HepG2 (cell line): ENCODE data around the gene PRR14. TPM values are rescaled to one million over a fixed set of nuclear protein-coding genes. Genes with fewer than 3 reads are reported as not detected.

Experiments
- CBX5 ChIP-seq: sonication (generic); formaldehyde crosslinking; IDR thresholded peaks from 2 replicates; pipeline ENCODE4 v1.4.0; 2020; ENCODE audit warnings: missing genetic modification reagents, borderline replicate concordance
- IRX3 ChIP-seq: sonication (generic); formaldehyde crosslinking; IDR thresholded peaks from 2 replicates; pipeline ENCODE4 v1.8.1; 2023; ENCODE audit warnings: mild to moderate bottlenecking, low read depth, missing genetic modification reagents, borderline replicate concordance
- KLF13 ChIP-seq: sonication (generic); formaldehyde crosslinking; IDR thresholded peaks from 2 replicates; pipeline ENCODE4 v1.4.0; 2020; ENCODE audit warnings: mild to moderate bottlenecking, missing genetic modification reagents
- MEF2D ChIP-seq: sonication (generic); formaldehyde crosslinking; IDR thresholded peaks from 2 replicates; pipeline ENCODE4 v1.5.1; 2020; ENCODE audit warnings: mild to moderate bottlenecking, missing genetic modification reagents
- RBM22 ChIP-seq: fragments of 200-400 bp; formaldehyde crosslinking; optimal IDR thresholded peaks from 2 replicates; pipeline ENCODE3; 2017; ENCODE audit warnings: mild to moderate bottlenecking, low read length, moderate library complexity
- SP2 ChIP-seq: sonication (generic); formaldehyde crosslinking; IDR thresholded peaks from 2 replicates; pipeline ENCODE4 v1.5.1; 2020; ENCODE audit warnings: mild to moderate bottlenecking, missing genetic modification reagents
- ZFP1 ChIP-seq: IDR thresholded peaks from 2 replicates; pipeline ENCODE4 v1.6.1; 2016
- ZFP36L2 ChIP-seq: sonication (generic); formaldehyde crosslinking; IDR thresholded peaks from 2 replicates; pipeline ENCODE4 v1.4.0; 2020; ENCODE audit warnings: missing genetic modification reagents
- ZFP62 ChIP-seq: sonication (generic); formaldehyde crosslinking; IDR thresholded peaks from 2 replicates; pipeline ENCODE4 v1.4.0; 2020; ENCODE audit warnings: missing genetic modification reagents
- ZNF17 ChIP-seq: sonication (generic); formaldehyde crosslinking; IDR thresholded peaks from 2 replicates; pipeline ENCODE4 v1.5.0; 2020; ENCODE audit warnings: mild to moderate bottlenecking, missing genetic modification reagents
- ZNF232 ChIP-seq: sonication (generic); formaldehyde crosslinking; IDR thresholded peaks from 2 replicates; pipeline ENCODE4 v1.4.0; 2020; ENCODE audit warnings: missing genetic modification reagents, borderline replicate concordance
- ZNF709 ChIP-seq: sonication (generic); formaldehyde crosslinking; IDR thresholded peaks from 2 replicates; pipeline ENCODE4 v1.5.0; 2020; ENCODE audit warnings: mild to moderate bottlenecking, missing genetic modification reagents
- polyA plus RNA-seq, 8 experiments: library from polyadenylated mRNA; depleted of rRNA in 3 of 8; stranded (reverse) in 7 of 8; unstranded in 1 of 8; fragments of >200 nt; fragmentation: Illumina TruSeq in 4 of 8; extraction: Trizol in 4 of 8; gene quantifications; 2 replicates each; pipeline versions ENCODE4 v1.2.1 to v1.2.3, GENCODE V29; 2011 to 2016; ENCODE audit warnings: low read depth in 4 of 8, missing spikeins in 1 of 8, mixed read lengths in 1 of 8; ENCODE audit not compliant: insufficient read depth in 1 of 8
- total RNA-seq, 5 experiments: library from RNA; depleted of rRNA; stranded (reverse); fragments of >200 nt; fragmentation: Illumina TruSeq; extraction: Trizol; gene quantifications; 2 replicates each; pipeline ENCODE4 v1.2.3, GENCODE V29; 2016; ENCODE audit warnings: low read depth in 1 of 5
- TF ChIP-seq, protein P1 (sequence below): sonication (generic); formaldehyde crosslinking; IDR thresholded peaks from 2 replicates; pipeline ENCODE4 v1.4.0; 2020; ENCODE audit warnings: missing genetic modification reagents
- TF ChIP-seq, protein P2 (sequence below): sonication (generic); formaldehyde crosslinking; IDR thresholded peaks from 2 replicates; pipeline ENCODE4 v1.5.1; 2020; ENCODE audit warnings: missing genetic modification reagents, mild to moderate bottlenecking, borderline replicate concordance
- TF ChIP-seq, protein P3 (sequence below): sonication (generic); formaldehyde crosslinking; IDR thresholded peaks from 2 replicates; pipeline ENCODE4 v1.5.0; 2020; ENCODE audit warnings: missing genetic modification reagents
- TF ChIP-seq, protein P4 (sequence below): sonication (generic); formaldehyde crosslinking; IDR thresholded peaks from 2 replicates; pipeline ENCODE4 v1.5.0; 2020; ENCODE audit warnings: mild to moderate bottlenecking, missing genetic modification reagents
- TF ChIP-seq, protein P5 (sequence below): sonication (generic); formaldehyde crosslinking; IDR thresholded peaks from 2 replicates; pipeline ENCODE4 v1.9.0; 2021; ENCODE audit warnings: missing genetic modification reagents, mild to moderate bottlenecking, borderline replicate concordance

Gene PRR14
- total and polyA plus RNA-seq, 2 of the 13 experiments (the other 11 are each of a cell fraction or from before 2014, with no cell fraction given), result 8.4 to 11.0 TPM

DNA sequence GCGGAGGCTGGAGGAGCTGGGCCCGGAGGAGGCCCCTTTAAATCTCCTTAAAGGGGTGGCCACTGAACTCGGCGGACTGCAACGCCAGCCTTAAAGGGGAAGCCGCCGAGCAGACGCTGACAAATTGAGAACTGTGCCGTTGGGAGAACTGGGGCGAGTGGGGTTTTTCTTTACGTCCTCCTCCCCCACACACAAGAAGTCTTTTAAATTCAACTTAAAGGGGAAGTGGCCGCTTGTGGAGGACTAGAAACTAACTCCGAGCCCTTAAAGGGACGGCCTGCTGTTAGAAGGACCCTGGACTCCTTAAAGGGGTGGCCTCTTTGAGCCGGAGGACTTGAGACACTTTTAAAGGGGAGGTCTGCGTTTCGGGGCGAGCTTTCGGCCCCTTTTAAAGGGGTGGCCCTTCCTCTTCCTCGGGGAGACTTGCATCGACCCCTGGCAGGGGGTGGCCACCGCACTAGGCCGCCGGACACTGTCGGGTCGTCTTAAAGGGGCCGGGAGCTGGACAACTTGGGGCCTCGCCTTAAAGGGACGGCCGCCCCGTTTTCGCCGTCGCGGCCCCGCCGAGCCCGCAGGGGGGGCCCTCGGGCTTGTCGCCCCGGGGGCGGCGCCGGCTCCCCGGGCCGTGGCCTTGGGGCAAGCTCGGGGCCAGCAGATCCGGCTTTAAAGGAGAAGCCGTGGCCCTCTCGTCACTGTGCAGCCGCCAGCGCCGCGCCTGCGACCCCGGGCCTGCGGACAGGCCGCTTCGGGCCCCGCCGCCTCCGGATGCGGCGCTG, 8.2 kb downstream of the PRR14 start (continued):
- TF ChIP-seq, protein P1, sequence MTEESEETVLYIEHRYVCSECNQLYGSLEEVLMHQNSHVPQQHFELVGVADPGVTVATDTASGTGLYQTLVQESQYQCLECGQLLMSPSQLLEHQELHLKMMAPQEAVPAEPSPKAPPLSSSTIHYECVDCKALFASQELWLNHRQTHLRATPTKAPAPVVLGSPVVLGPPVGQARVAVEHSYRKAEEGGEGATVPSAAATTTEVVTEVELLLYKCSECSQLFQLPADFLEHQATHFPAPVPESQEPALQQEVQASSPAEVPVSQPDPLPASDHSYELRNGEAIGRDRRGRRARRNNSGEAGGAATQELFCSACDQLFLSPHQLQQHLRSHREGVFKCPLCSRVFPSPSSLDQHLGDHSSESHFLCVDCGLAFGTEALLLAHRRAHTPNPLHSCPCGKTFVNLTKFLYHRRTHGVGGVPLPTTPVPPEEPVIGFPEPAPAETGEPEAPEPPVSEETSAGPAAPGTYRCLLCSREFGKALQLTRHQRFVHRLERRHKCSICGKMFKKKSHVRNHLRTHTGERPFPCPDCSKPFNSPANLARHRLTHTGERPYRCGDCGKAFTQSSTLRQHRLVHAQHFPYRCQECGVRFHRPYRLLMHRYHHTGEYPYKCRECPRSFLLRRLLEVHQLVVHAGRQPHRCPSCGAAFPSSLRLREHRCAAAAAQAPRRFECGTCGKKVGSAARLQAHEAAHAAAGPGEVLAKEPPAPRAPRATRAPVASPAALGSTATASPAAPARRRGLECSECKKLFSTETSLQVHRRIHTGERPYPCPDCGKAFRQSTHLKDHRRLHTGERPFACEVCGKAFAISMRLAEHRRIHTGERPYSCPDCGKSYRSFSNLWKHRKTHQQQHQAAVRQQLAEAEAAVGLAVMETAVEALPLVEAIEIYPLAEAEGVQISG (CRISPR knock-in tag), result peak; percentile 86
- TF ChIP-seq ZFP36L2 (CRISPR knock-in tag) (no peak), ZNF709 (CRISPR knock-in tag) (peak; percentile 38; the same call in 1 of the 2 replicates), ZNF17 (no peak), RBM22 (peak; percentile 4), SP2 (CRISPR knock-in tag) (no peak), IRX3 (no peak), ZFP62 (CRISPR knock-in tag) (no peak), CBX5 (CRISPR knock-in tag) (no peak), ZNF232 (peak; percentile 80; the same call in 1 of the 2 replicates), KLF13 (CRISPR knock-in tag) (no peak), MEF2D (CRISPR knock-in tag) (peak; percentile 6; the same call in 1 of the 2 replicates), ZFP1 (peak; percentile 58; the same call in 1 of the 2 replicates)
- TF ChIP-seq, protein P2, sequence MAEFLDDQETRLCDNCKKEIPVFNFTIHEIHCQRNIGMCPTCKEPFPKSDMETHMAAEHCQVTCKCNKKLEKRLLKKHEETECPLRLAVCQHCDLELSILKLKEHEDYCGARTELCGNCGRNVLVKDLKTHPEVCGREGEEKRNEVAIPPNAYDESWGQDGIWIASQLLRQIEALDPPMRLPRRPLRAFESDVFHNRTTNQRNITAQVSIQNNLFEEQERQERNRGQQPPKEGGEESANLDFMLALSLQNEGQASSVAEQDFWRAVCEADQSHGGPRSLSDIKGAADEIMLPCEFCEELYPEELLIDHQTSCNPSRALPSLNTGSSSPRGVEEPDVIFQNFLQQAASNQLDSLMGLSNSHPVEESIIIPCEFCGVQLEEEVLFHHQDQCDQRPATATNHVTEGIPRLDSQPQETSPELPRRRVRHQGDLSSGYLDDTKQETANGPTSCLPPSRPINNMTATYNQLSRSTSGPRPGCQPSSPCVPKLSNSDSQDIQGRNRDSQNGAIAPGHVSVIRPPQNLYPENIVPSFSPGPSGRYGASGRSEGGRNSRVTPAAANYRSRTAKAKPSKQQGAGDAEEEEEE, result no peak
- TF ChIP-seq, protein P3, sequence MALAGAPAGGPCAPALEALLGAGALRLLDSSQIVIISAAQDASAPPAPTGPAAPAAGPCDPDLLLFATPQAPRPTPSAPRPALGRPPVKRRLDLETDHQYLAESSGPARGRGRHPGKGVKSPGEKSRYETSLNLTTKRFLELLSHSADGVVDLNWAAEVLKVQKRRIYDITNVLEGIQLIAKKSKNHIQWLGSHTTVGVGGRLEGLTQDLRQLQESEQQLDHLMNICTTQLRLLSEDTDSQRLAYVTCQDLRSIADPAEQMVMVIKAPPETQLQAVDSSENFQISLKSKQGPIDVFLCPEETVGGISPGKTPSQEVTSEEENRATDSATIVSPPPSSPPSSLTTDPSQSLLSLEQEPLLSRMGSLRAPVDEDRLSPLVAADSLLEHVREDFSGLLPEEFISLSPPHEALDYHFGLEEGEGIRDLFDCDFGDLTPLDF (CRISPR knock-in tag), result no peak
- TF ChIP-seq, protein P4, sequence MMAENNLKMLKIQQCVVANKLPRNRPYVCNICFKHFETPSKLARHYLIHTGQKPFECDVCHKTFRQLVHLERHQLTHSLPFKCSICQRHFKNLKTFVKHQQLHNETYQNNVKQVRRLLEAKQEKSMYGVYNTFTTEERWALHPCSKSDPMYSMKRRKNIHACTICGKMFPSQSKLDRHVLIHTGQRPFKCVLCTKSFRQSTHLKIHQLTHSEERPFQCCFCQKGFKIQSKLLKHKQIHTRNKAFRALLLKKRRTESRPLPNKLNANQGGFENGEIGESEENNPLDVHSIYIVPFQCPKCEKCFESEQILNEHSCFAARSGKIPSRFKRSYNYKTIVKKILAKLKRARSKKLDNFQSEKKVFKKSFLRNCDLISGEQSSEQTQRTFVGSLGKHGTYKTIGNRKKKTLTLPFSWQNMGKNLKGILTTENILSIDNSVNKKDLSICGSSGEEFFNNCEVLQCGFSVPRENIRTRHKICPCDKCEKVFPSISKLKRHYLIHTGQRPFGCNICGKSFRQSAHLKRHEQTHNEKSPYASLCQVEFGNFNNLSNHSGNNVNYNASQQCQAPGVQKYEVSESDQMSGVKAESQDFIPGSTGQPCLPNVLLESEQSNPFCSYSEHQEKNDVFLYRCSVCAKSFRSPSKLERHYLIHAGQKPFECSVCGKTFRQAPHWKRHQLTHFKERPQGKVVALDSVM (CRISPR knock-in tag), result peak; percentile 71; the same call in 1 of the 2 replicates
- TF ChIP-seq, protein P5, sequence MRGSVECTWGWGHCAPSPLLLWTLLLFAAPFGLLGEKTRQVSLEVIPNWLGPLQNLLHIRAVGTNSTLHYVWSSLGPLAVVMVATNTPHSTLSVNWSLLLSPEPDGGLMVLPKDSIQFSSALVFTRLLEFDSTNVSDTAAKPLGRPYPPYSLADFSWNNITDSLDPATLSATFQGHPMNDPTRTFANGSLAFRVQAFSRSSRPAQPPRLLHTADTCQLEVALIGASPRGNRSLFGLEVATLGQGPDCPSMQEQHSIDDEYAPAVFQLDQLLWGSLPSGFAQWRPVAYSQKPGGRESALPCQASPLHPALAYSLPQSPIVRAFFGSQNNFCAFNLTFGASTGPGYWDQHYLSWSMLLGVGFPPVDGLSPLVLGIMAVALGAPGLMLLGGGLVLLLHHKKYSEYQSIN (CRISPR knock-in tag), result no peak
